ENCODE measurements around the gene ADRM1.

Gene ADRM1

DNA sequence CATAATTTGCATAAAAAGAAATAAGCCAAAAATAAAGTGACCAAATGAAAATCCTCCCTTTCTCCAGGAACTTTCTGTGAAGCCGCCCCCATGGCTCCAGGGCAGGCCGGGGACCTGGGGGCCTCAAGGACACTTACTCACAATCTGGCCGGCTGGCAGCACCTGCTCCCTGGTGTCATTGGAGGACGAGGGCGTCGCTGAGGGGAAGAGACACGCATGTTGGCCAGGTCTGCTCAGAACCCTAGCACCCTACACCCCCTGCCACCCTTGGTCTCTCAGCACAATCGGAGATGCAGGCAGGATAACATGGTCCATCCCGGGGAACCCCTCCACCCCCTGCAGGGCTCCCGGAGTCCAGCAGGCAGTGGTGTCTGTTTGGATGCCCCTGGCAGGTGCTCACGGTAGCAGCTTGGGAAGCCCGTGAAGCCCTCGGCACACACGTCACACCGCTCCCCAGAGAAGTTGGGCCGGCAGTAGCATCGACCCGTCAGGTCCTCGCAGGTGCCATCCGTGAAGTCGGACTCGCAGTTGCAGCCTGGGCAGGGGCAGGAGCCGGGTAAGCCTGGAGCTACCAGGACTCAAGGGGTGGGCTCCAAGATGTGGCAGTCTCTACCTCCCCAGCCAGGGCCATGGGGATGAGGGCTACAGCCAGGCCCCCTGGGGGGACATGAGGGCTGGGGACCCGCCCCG is 43.0 kb downstream of the ADRM1 start:
- no peak for DNase-seq

DNA sequence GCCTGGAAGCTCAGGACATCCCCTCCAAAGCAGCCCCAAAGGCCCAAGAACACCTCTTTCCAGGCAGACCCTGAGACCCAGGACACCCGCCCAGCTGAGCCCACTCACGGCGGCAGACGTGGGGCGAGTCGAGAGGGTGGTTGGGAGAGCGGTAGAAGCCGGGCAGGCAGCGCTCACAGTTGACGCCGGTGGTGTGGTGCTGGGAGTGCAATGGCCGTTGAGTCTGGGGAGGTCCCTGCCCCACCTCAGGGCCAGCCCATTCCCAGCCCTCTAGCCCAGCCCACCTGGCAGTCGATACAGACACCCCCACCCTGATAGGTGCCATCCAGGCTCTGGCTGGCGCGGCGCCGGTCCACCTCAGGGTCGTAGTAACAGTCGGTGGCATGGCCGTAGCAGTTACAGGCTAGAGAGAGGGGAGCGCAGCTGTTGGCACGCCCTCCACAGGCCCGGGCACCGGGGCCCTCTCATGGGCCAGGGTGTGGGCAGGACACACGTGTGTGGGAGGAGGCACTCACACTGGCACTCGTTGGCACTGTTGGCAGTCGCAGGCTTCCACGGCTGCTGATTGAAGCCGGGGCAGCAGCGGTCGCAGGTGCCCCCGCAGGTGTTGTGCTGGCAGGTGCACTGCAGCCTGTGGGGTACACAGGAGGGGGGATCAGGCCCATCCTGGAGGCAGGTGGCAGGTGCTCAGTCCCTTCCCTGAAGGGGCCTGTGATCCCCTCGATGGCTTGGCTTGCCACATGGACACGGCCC is 43.8 kb downstream of the ADRM1 start:
- no peak for DNase-seq

DNA sequence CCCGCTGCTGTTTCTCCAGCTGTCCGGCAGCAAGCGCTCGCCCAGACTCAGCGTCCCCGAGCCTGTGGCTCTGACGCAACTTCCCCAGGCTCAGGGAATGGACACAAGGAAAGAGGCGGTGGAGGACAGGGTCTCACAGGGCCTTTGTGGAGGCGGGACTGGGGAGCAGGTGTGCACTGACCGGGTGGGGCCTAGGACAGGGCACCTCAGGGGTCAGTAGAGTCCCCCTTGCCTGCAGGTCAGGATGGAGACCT is 44.3 kb downstream of the ADRM1 start:
- no peak for DNase-seq

DNA sequence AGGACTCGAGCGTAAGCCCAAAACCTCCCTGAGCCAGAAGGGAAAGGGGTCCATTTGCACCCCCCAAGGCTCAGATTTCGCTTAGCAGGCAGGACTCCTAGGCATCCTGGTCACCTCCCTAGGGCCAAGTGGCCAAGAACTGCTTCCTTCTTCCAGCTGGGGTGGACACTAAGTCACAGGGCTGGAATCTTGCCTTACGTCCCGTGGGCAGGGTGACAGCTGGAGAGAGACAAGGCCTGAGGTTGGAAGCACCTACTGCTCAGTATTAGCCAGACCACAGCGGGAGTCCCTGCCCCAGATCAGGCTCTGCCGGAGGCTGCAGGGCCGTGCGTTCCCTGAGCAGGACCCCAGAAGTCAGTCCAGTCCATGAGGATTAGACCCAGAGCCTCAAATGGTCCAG is 44.6 kb downstream of the ADRM1 start:
- no peak for DNase-seq

DNA sequence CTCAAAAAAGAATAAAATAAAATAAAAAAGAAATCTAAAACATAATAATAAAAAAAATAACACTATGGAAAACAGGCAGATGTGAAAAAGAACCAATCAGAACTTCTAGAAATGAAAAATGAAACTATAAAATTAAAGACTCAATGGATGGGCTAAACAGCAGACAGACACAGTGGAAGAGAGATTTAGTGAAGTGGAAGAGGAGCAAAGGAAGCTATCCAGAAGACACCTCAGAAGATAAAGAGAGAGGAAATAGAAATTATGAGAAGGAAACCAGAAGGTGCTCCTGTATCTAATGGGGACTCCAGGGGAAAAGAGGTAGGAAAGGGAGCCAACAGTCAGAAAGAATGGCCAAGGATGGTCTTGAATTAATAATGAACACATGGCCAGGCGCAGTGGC is 45.8 kb downstream of the ADRM1 start:
- no peak for DNase-seq

DNA sequence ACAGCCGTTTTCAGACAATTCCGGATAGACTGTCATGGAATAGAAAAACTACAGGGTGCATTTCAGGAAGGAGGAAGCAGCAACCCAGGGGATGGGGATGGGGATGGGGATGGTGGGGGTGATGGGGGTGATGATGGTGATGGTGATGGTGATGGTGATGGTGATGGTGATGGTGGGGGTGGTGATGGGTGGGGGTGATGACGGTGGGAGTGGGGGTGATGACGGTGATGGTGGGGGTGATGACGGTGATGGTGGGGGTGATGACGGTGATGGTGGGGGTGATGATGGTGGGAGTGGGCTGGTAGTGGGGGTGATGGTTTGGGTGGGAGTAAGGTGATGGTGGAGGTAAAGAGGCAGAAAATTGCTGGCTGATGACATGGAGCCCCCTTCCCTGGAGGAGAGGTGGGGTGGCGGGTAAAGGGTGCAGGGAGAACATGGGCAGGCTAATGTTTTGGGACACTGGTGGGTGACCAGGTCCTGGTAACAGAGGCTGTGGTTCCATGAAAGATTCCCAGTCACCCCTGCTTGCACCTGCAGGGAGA is 46.8 kb downstream of the ADRM1 start:
- DNase-seq = no peak

DNA sequence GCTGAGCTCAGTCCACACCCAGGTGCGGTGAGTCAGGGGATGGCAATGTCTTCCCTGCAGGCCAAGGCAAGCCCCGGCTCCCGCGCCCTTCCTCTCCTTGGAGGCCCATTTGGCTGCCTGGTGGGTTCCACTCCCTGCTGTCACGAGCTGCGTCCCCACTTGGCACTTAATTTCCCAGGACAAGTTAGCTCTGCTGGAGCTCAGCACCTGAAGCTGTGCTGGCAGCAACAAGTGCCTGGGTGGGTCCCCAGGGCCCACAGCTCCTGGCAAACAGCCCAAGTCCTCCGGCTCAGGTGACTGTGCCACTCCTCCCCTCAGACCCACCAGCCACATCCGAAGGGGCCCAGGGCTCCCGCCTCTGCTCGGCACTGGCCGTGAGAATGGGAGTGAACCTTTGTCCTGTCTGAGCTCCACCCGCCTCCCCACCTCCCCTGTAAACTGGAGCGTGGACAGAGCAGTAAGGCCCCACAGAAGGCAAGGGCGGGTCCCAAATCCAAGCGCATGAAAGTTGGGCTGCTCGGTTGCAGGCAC is 47.4 kb downstream of the ADRM1 start:
- DNase-seq = no peak

DNA sequence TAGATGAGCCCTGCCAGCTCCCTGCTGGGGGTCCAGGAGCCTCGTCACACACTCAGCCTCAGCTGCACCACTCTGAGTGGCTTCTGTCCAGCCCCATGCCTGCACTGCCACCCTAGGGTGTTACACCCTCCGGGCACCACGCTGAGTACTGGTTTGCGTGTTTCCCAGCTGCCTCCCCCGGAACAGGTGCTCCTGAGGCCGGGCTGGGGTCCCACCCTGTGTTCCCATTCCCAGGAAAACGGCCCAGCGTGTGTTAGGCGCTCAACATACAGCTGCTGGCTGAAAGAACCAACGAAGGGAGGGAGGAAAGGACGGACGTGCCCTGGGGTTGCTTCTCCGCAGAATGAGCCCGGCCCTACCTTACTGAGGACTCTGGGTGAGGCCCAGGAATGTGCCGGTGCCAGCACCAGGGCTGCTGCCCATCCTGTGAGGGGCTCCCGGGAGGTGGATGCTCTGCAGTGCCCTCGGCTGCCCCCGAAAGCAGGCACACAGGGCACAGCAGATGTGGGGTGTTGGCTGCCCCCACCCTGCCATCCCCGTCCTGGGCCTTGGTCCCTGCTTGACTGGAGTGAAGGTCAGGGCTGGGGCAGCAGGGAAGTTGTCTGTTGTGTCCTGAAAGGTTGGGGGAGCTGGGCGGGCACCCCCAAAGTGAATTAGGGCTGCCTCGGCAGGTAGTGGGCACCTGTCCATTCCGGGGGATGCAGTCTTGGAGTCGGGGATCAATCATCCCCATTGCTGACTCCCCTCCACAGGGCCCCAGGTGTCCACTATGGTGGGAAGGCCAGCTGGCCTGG is 48.0 kb downstream of the ADRM1 start:
- DNase-seq = no peak

DNA sequence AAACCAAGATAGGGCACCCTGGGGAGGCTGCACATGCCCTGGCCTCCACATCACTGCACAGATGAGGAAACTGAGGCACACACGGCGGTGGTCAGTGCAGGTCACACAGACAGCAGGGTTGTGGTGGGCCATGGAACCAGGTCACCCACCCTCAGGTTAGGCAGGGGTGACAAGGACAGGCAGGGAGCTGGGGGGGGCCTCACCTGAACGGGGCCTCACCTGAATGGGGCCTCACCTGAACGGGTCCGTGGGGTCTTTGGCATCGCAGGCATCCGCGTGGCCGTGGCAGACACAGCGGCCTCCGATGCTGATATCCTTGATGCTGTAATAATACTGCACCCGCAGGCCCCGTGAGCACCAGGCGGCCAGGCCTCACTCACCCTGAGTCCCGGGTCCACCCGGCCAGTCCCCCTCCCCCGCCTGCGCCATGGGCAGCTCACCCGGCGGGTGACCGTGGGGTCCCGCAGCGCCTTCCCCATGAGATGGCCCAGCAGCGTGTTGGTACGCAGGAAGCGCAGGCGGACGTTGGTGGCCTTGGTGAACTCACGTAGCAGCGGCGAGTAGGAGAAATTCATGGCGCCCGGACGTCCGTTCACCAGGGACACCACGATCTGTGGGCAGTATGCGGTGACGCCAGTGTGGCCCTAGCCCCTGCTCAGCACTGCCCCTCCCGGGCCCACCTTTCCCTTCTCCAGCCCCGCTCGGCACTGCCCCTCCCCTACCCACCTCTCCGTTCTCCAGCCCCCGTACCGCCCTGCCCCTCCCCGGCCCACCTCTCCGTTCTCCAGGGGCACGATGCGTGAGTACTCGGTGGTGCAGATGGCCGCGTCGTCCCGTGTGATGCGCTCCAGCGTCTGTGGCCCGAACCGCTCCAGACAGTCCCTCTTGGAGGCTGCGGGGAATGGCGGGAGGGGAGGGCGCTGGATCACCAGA is 48.9 kb downstream of the ADRM1 start:
- DNase-seq = no peak

DNA sequence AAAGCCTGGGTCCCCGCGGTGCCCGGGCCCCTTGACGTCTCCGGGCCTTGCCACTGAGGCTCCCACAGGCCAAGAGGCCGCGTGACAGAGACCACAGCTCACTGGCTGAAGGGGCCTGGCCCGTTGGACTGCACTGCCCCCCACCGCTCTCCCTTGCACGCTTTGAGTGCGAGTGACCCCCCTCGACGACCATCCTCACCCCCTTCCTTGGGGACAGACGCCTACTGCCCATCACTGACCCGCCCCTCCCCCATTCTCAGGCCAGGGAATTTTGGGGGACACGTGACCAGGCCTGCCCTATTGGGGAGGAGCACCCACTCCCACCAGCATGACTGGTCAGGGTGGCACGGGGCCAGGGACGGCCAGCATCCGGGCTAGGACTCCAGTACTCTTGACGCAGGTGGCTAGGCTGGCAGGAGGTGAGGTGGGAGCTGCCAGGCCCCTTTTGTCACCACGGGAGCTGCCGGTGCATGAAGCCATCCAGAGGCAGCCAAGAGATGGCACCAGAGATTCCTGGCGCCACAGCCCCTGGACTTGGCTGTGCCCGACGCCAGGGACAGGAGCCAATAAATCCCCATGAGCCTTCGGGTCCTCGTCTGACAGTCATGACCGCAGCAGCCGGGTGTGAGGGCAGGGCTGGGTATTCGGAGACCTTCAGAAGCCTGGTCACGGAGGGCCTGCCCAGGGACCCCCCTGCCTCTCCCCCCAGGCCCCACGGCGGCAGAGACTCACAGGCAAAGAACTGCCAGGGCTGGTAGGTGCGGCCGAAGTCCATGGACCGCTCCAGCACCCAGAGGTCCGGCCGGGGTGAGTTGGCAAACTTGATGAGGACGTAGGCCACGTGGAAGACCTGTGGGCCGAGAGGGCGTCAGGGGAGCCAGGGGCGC is 49.8 kb downstream of the ADRM1 start:
- DNase-seq = no peak

DNA sequence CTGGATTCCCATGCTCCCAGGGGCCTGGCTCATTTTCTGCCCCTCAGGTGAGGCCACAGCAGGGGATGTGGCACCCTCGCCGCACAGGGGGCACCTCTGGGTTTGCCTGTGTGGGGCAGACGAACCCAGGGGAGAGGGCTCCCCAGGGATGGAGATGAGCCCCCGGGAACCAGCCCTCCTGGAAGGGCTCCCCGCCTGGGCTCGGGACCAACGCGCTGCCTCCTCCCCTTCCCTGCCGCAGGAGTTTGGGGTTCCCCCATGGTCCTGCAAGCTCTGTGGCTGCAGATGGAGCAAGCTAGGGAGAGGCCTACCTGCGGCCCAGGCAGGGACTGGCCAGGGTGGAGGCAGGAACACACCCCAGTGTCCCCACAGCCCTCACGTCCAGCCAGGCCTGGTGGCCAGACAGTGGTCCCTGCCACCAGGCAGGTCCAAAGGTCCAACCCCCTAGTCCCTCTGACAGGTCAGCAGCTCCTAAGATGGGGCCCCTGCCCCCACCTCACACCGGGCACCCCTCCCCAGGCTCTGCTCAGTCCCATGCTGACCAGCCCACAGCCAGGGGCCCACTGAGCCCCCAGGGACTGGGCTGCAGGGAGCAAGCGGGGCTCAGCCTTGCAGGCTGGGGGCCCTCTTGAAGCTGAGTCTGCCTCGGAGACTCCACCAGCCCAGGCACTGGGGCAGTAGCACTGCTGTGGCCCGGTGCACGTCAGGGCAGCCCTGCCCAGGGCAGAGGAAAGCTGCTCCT is 50.7 kb downstream of the ADRM1 start:
- DNase-seq = no peak

DNA sequence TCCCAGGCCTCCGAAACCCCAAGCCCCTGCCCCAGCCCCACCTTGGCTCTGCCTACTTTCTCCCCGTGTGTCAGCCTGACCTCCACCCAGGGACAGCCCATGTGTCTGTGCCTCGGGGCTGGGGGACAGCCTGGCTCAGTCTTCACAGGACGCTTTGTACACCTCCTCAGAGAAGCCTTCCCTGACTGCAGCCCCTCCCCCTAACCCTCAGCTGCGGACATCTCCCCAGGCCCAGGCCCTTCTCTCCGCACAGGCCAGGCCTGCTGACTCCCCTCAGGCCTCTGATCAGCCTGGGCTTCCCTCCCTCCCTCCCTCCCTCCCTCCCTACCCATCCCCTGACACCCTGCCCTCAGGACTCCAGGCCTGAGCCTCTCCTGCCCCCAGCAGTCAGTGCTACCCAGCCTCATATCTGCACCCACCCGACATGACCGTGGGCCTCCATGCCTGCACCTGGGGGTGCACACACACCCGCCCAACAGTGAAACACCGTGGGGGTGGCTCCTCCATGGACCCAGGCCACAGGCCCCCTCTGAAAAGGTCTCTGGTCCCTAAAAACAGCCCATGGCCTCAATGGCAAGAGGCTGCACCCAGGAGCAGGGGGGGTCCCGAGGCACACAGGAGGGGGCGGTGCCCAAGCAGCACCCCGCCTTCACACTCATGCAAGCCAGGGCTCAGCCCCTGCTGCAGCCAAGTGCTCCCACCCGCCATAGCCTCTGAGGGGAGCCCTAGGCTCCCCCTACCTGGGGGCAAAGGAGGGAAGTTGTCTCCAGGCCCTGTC is 51.4 kb downstream of the ADRM1 start:
- no peak for DNase-seq

DNA sequence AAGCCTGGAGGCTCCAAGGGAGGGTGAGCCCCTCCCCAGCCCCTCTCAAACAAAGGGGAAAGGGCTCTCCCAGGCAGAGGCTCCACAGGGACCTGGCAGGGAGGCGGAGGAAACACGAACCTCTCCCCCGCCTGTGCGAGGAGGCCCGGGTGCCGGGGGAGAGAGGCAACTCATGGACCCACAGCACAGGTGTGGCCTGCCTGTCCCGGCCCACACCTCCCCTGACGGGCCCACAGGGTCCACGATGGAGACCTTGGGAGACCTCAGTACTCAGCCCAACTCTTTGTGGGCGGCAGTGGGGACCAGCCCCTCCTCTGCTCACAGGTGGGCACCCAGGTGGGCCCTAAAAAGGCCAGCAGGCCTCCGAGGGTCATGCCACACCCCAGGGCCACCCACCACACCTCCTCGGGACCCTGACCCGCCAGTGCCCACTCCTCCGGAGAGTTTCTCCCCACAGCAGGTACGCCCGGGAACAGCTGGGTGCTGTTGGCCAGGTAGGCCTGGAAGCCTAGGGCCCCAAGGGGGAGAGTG is 52.1 kb downstream of the ADRM1 start:
- no peak for DNase-seq

DNA sequence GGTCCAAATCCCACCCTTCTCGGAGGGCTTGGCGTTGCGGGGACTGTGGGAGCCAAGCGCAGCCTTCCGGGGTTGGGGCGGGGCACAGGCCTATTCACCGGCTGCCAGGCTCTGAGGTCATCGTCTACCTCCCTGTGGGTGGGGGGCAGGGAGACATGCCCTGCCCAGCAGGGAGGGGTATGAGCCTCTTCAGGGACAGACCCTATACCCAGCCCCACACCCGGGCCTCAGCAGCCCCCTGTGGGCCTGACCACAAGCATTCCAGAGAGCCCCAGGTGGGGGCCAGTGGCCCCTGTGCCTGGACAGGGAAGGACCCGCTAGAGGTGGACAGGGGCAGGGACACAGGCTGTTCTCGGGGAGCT is 52.7 kb downstream of the ADRM1 start:
- no peak for DNase-seq

DNA sequence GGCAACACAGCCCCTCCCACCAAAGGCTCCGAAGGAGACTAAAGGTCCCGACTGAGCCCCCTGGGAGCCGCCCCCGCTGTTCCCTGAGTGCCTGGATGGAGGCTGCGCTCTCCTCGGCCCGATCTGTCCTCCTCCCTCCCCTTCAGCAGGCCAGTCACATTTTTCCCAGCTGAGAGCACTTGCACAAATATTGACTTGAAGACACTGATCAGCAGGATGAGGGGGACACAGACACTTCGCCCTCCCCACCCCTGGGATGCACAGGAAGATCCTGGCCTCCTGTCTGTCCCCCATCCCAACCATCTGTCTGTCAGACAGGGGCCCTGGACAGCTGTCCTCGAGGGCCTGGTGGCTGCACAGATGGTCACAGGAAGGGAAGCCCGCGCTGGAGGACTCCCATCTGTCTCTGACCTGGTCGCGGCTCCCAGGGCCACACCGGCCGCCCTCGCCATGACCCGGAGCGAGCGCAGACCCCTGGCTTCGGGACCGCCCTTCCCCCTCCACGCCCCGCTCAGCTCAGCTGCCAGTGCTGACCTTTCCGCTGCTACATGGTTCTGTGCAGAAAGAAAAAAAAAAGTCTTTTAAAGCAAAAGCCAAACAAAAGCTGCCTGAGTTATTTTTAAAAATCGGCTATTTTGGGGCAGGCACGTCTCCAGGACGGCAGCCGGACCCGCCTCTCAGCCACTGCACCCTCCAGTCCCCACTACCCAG is 53.2 kb downstream of the ADRM1 start:
- DNase-seq = no peak

DNA sequence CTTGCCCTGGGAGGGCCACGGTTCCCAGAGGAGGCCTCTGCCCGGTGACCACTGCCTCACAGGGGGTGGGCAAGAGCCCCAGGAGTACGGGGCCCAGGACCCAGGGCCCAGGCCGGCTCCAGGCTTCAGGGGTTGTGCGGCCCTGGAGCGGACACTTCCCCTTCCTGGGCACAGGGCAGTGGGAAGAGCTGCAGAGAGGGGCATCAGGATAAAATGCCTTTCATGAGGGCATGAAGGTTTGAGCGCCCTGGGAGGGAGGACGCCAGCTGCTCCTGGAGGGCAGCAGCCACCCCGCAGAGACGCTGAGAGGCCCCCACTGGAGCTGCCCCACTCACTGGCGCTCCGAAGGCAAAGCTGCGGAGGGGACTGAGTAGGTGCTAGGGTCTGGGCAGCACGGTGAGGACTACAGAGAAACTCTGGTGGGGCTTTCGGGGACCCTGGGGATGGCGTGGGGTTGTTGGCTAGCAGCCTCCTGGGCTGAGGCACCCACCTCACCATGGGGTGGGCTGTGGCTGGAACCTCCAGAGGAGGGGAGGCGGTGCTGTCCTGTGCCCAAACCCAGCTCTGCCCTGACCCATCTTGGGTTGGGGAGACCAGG is 53.9 kb downstream of the ADRM1 start:
- no peak for DNase-seq

DNA sequence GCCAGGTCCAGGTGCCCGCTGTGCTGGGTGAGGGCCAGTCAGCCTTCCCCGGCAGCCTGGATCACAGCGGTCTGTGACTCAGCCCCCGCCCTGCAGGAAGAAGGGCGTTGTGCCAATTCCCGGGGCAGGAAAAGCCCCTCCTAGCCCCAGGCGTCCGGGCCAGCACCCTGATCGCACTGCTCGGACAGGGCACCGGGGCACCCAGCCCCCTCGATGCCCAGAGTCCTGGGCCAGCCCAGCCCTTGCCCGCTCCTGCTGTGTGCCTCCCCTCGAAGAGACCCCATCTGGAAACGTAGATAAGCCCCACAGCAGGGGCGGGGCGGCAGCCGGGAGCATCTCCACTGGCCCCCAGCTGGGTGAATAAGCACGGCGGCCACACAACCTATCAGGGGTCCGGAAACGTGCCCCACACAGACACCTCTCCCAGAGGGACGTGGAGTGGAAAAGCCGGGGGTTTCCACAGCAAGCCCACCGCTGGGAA is 54.4 kb downstream of the ADRM1 start:
- no peak for DNase-seq

DNA sequence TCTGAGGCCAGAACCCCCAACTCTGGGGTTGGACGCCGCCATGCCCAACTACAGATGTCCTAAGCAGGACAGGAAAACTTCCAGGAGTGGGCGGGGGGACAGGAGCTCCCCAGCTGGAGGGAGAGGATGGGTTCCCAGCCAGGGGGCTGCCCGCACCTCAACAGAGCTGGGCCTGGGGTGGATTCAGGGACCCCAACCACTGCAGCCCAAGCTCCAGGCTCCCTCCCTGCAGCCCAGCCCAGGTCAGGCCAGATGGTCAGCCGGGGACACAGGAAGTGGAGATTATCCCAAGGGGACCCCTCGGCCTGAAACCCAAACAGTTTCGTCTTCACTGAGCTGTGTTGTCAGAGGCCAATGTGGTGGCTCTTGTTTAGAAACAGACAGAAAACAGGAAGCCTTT is 54.9 kb downstream of the ADRM1 start:
- no peak for DNase-seq
